Stimulated activated CD8-positive, alpha-beta memory T cell treated with anti-CD3 and anti-CD28 coated beads, Interleukin-7, amount 100 ng/mL, for 24 hours (primary cell): ENCODE results near the gene FOXD4L3.
"Not testable (repeated sequence)": the region's sequence is repeated elsewhere in the genome, so short reads cannot be mapped to it uniquely, and the experiment has no call there.

Experiments
- DNase-seq: peaks from one replicate; pipeline ENCODE4 v3.0.0-alpha.2; 2020; ENCODE audit warnings: low read depth

FOXD4L3 gene

DNA sequence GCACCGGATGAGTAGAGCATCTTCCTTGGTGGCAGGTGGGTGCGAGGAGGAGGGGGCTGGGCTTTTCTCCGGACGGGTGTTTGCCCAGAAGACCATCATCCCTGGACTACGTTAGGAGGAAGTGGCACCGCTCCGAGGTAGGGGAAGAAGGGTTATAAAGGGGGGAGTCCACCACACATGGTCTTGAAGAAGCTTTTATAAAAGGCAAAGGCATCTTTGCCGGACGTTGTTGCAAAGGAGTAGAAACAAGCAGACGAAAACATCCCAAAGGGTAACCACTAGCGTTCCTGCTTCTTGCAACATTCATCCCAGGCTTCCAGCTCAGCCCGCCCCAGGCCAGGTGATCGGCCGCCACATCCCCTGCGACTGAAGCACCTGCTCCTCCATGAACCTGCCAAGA is at the start of gene FOXD4L3:
Gene FOXD4L3 (plus strand): TSS at position 301 of the 400 bp plus-strand sequence. CDS start 85 bp downstream, at position 386.
- DNase-seq, result not testable (repeated sequence)

- DNase-seq, result not testable (repeated sequence)
Measured at GRCh38 chr9:68281041-68281440, 21.6 kb upstream of the FOXD4L3 start.

GRCh38 chr9:68303771-68304170 is 1.1 kb downstream of the FOXD4L3 start:
- DNase-seq, result not testable (repeated sequence)

DNA sequence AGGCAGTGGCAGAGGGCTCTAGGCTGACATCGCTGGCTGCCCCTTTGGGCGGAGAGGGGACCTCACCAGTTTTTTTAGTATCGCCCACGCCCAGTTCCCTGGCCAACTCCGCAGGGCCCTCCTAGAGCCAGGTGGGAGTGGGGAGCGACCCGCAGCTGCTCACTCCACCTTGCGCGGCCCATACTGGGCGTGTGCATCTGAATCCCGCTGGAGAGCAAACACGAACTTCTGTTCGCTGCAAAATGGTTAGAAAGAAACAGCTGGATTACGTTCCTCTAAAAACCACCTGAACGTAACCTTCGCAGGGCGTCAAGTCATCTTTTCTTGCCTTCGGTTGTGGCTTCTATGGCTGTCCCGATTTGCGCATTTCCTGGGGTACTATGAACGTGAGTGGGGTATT is 1.5 kb downstream of the FOXD4L3 start:
- not testable (repeated sequence) for DNase-seq

DNA sequence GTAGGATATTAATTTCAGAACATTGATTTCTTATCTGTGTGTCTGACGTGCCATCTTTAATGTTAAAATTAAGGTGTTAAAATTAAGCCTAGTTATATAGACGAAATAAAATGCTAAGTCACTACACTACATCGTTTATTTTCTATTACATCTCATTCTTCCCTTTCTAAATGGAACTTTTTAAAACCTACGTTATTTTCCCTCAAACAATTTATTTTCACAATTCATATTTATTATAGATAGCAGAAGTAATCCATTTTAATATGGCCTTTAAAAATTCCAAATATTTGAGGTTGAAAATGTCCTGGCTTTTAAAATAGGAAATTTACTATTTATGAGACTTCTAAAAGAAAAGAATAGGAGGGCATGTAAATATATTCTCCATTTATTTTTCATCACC is 2.1 kb downstream of the FOXD4L3 start:
- not testable (repeated sequence) for DNase-seq

GRCh38 chr9:68305680-68306285 is 3.1 kb downstream of the FOXD4L3 start:
- DNase-seq, result not testable (repeated sequence)

DNA sequence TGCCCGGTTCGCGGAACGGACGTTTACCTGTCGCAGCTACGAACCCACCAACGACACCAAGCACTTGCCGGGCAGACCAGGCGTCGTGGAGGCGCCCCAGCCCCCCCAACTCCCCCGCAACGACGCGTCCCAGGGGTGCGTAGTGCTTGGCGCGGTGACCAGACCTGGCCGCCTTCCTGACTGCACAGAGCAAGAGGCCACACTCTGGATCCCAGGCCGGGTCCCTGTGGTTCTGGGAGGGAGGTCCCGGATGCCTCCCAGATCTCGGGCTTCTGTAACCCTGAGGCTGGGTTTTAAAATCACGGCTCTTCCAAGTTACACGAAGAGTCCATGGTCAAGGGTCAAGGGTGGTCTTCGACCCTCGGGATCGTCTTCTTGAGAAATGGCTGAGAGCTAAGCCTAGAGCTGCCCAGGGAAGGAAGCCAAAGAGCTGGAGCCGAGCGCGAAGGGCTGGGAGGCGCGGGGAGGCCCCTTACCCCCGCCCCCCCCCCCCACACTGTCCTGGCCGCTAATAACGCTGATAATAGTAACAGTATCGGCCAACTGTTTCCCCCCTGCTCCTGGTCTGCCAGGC is 3.8 kb downstream of the FOXD4L3 start:
- DNase-seq, result not testable (repeated sequence)

DNA sequence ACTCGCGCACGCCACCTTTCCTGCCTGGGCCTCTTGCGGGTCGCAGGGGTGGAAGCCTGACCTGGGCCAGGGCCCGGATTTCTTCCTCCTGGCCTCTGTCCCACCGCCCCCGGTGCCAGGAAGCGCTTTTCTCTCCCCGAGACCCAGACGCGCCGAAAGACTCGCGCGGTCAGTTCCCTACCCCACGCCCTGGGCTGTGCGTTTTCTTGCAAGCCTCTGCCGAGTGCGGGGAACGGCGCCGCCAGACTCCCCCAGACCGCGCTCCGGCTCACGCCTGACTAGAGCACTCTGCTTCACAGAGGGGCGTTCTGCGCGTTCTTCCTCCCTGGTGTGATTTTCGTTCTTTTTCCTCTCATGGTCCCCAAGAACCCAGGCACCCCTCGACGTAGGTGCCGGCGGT is 4.5 kb downstream of the FOXD4L3 start:
- DNase-seq, result not testable (repeated sequence)

DNA sequence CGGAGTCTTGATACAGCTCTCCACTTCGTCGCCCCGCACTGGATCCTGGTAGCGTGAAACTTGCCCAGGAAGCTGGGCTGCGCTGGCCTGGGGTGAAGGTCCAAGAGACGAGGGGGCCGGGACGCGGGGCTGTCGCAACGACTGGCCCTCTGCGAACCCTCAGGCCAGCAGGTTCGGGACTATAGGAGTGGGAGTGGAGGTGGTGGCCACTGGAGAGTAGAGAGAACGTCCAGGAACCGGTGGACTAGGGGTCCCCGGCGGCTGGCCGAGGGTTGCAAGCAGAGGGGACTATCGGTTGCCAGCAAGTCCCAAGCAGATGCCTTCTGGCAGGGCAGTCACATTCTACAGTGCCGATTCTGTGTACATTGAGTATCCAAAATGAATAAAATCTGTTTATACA is 5.0 kb downstream of the FOXD4L3 start:
- not testable (repeated sequence) for DNase-seq

DNA sequence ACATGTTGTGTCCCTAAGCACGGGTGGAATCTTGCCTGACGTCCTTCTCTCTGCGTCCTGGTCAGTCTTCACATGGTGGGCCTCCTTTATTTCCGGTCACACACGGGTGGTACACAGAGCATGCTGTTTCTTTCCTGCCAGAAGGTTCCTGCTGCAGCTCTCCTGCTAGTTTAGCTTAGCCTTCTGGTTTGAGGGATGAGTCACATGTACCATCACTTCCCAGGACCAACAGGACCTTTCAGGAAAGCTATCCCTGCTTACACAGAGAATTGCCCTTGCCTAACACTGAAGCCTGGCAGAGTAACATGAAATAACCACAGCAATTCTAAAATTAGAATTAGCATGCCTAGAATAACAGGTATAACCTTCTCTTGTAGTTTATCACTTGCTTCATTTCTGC is 8.5 kb downstream of the FOXD4L3 start:
- DNase-seq, result not testable (repeated sequence)

GRCh38 chr9:68318209-68318608 is 15.5 kb downstream of the FOXD4L3 start:
- not testable (repeated sequence) for DNase-seq

DNA sequence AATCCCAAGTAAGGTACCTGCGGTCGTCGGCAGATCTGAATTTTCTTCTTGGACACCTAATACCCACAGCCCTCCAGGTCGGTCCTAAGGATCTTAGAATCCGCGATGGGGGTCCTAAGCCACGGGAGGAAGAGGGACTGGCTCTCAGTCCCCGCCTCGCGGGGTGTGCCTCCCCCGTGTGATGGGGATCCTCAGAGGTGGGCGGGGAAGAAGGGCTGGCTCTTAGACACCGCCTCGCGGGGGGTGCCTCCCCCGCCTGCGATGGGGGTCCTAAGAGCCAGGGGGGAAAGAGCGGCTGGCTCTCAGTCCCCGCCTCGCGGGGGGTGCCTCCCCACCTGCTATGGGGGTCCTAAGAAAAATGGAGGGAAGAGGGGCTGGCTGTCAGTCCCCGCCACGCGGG is 21.1 kb downstream of the FOXD4L3 start:
- not testable (repeated sequence) for DNase-seq

DNA sequence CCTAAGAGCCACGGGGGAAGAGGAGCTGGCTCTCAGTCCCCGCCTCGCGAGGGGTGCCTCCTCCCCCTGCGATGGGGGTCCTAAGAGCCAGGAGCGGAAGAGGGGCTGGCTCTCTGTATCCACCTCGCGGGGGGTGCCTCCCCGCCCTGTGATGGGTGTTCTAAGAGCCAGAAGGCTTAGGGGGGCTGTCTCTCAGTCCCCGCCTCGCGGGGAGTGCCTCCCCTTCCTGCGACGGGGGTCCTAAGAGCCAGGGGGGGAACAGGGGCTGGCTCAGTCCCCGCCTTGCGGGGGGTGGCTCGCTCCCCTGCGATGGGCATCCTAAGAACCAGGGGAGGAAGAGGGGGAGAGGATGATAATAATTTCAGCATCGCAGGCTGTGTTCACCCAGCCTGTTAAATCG is 21.9 kb downstream of the FOXD4L3 start:
- DNase-seq, result not testable (repeated sequence)

GRCh38 chr9:68329106-68329505 is 26.4 kb downstream of the FOXD4L3 start:
- not testable (repeated sequence) for DNase-seq

DNA sequence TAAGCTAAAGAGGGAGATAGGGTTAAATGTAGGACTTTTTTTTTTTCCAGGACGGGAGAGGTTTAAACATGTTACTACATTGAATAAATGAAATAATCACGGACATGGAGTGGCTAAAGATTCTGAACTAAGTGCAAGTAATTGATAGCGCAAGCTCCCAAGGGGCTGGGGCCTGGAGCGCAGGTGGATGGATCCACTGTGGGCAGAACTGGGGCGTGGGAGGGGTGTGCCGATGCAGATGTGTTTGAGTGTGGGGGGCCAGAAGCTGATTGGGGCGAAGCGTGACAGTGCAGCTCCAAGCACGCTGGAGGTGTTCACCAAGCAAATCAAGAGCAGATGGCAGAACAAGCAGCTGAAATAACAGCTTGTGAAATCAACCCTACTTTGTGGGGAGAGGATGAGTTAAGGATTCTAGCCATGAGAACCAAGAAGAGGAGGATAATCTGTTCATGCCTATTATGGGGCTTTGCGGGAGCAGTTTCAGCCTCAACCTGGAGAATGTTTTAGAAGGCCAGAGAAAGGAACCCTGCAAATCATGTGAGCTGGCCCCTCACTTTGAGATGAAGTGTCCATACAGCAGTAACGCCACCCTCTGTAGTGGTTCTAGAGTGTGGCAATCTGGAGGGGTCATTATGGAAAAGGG is 28.0 kb downstream of the FOXD4L3 start:
- DNase-seq, result not testable (repeated sequence)

- not testable (repeated sequence) for DNase-seq
Measured at GRCh38 chr9:68332122-68332521, 29.5 kb downstream of the FOXD4L3 start.

- not testable (repeated sequence) for DNase-seq
Measured at GRCh38 chr9:68335935-68336334, 33.3 kb downstream of the FOXD4L3 start.

DNA sequence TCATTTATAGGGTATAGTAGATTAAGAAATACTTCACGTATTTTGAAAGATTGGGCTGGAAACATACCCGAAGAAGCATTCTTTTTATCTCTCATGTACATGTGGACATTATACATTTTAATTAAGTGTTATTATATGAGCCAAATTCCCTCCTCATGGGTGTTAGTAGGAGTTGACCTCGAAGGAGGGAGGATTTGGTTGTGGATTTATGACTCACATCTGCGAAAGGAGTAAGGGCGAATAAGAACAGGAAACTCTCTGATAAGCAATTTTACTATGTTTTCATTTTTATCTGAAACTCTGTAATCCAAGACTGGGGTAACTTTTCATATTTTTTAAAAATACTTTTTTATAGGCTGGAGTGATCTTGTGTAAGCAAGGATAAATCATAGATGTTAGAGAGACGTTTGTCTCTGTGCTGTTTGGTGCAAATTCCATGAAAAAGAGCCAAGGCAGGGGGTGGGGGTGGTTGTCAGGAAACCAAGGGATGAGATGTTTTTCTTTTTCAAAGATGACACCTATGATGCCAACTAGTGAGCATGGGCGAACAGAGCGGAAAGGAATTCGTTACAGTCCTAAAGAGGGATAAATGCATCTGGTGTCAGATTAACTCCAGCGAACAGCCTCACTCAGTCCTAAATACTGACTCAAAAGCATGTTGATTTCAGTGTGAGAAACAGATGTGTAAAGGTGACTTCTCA is 34.1 kb downstream of the FOXD4L3 start:
- not testable (repeated sequence) for DNase-seq

DNA sequence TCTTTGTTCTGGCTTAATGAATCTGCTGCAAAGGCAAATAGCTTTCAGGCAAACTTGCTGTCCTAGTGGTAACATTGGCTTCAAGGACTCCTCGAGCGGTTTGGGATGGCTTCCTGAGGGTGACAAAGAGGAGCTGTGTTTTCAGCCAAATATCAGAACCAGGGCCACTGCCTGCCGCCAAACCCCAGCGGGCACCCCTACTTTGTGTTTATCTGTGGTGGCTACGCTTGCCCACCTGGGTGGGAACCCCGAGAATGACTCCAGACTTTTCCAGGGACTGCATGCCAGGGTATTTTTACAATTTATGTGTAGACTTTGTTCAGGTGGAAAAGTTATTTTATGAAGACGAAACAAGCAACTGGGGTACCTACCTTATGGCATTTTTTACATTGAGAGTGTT is 35.3 kb downstream of the FOXD4L3 start:
- DNase-seq, result not testable (repeated sequence)

DNA sequence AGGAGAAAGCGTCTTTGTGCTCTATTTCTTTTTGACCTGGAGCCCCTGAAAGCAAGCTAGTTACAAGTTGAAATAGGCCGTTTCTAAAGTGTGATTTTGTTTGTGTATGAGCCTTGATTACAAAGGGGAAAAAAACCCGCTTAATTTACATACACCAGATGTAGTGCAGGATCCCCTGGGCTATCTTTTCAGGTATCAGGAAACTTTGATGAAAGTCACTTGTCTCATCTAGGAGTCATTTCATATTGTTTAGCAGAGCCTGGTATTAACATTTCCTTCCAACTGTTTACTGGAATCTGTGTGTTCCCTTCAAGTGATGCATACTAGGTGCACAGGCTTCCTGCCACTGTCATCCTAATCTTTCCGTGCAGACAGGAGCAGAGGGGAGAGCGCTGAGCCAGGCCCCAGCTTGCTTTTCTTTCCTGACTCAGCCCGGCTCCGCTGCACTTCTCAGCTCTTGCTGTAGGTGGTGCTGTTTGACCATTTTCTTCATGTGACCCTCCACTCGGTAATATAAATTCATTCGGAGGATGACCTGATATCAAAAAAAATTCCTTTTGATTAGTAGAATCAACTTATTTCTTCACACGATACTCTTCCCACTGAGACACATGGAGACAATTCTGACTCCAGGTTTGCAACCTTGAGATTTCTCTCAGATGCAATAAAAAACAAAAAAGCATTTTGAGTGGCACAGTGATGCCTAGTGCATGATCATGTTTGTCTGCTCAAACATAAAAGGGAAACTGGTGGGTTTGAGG is 39.8 kb downstream of the FOXD4L3 start:
- DNase-seq, result not testable (repeated sequence)

DNA sequence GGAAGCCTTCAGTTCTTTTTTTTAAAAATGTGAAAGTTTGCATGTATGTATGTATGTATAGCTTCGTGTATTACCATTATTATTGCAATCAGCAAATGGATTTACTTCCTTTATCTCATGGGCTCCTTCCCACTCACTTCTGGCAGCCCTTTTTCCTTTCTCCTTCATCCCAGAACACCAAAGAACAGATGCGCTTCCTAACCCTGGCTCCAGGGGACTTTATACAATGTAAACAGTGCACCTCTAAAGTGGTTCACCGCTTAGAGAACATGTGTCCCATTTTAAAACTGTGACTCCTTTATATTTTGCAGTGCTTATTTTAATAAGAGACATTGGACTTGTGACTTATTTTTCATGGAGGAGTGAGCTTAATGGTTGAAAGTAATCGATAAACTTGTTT is 40.6 kb downstream of the FOXD4L3 start:
- not testable (repeated sequence) for DNase-seq

- DNase-seq, result not testable (repeated sequence)
Measured at GRCh38 chr9:68343992-68344391, 41.3 kb downstream of the FOXD4L3 start.
